ENCODE data around the gene TMPRSS13. TPM values are rescaled to one million over a fixed set of nuclear protein-coding genes. Genes with fewer than 3 reads are reported as not detected.

The TMPRSS13 gene
- polyA plus RNA-seq, 1 experiment = not detected

- no peak for DNase-seq (ENCODE audit: low read depth)
- Histone ChIP-seq H3K27me3 (ENCODE audit: control insufficient read depth, insufficient read depth, low read length) (peaks cover 2% of the 10 kb centered on the region), H3K4me3 (ENCODE audit: low read depth, low read length) (no peak overlapping the region), H3K36me3 (ENCODE audit: control insufficient read depth, insufficient read depth, low read length) (no peaks in the 10 kb centered on the region)
- TF ChIP-seq CTCF (IDR thresholded peaks at IDR 0.05; ENCODE audit: insufficient read depth, low read depth, low read length) = no peak
- POLR2A ChIA-PET = no interaction called here
- CTCF ChIA-PET = no interaction called here
Observed at GRCh38 chr11:117887431-117888138, 41.6 kb downstream of the TMPRSS13 start.

- peaks cover 2% of the 10 kb centered on the region for H3K27me3 ChIP-seq (ENCODE audit: control insufficient read depth, insufficient read depth, low read length)
- no peak for DNase-seq (ENCODE audit: low read depth)
- ChIA-PET CTCF (no interaction called here), POLR2A (no interaction called here)
- no peak for TF ChIP-seq CTCF (IDR thresholded peaks at IDR 0.05; ENCODE audit: insufficient read depth, low read depth, low read length)
- no peak overlapping the region for H3K4me3 ChIP-seq (ENCODE audit: low read depth, low read length)
- no peaks in the 10 kb centered on the region for H3K36me3 ChIP-seq (ENCODE audit: control insufficient read depth, insufficient read depth, low read length)
Observed at GRCh38 chr11:117885777-117886176, 43.4 kb downstream of the TMPRSS13 start.

GRCh38 chr11:117884994-117885393, 44.2 kb downstream of the TMPRSS13 start:
- CTCF ChIA-PET = interaction anchor here (1.2 kb wide), 1 partner anchor 38 kb away, joined by 4 read pairs; no protein-coding TSS in a partner anchor
- Histone ChIP-seq H3K36me3 (ENCODE audit: control insufficient read depth, insufficient read depth, low read length) (no peaks in the 10 kb centered on the region), H3K27me3 (ENCODE audit: control insufficient read depth, insufficient read depth, low read length) (peaks cover 2% of the 10 kb centered on the region), H3K4me3 (ENCODE audit: low read depth, low read length) (no peak overlapping the region)
- DNase-seq (ENCODE audit: low read depth) = no peak
- no peak for TF ChIP-seq CTCF (IDR thresholded peaks at IDR 0.05; ENCODE audit: insufficient read depth, low read depth, low read length)
- POLR2A ChIA-PET = no interaction called here

GRCh38 chr11:117883063-117883462, 46.1 kb downstream of the TMPRSS13 start:
- TF ChIP-seq CTCF (IDR thresholded peaks at IDR 0.05; ENCODE audit: insufficient read depth, low read depth, low read length) = no peak
- CTCF ChIA-PET = interaction anchor here (1.1 kb wide), 1 partner anchor 9 kb away, joined by 3 read pairs; no protein-coding TSS in a partner anchor
- POLR2A ChIA-PET = no interaction called here
- no peak for DNase-seq (ENCODE audit: low read depth)
- Histone ChIP-seq H3K4me3 (ENCODE audit: low read depth, low read length) (no peak overlapping the region), H3K27me3 (ENCODE audit: control insufficient read depth, insufficient read depth, low read length) (peaks cover 5% of the 10 kb centered on the region), H3K36me3 (ENCODE audit: control insufficient read depth, insufficient read depth, low read length) (no peaks in the 10 kb centered on the region)

- ChIA-PET CTCF (interaction anchor here (1.1 to 1.5 kb wide), 2 partner anchors 9 to 64 kb away, joined by 3 to 4 read pairs; no protein-coding TSS in a partner anchor), POLR2A (no interaction called here)
- H3K4me3 ChIP-seq (ENCODE audit: low read depth, low read length) = no peak overlapping the region
- H3K36me3 ChIP-seq (ENCODE audit: control insufficient read depth, insufficient read depth, low read length) = no peaks in the 10 kb centered on the region
- peaks cover 9% of the 10 kb centered on the region for H3K27me3 ChIP-seq (ENCODE audit: control insufficient read depth, insufficient read depth, low read length)
- DNase-seq (ENCODE audit: low read depth) = no peak
- no peak for TF ChIP-seq CTCF (IDR thresholded peaks at IDR 0.05; ENCODE audit: insufficient read depth, low read depth, low read length)
Observed at GRCh38 chr11:117882311-117882905, 46.8 kb downstream of the TMPRSS13 start.

Data from BJ (cell line).